Neutrophil (primary cell): Measurements from ENCODE around the gene ADAMTS6.

ENCODE experiments used
- H3K27ac ChIP-seq: fragments of 200-600 bp; sonication (generic); 2 replicates; pipeline ENCODE4 v1.5.1; 2016; ENCODE audit warnings: mild to moderate bottlenecking, moderate library complexity
- H3K27me3 ChIP-seq: fragments of 200-600 bp; sonication (generic); 2 replicates; pipeline ENCODE4 v1.6.0; 2016; ENCODE audit warnings: mild to moderate bottlenecking
- H3K36me3 ChIP-seq: fragments of 200-600 bp; sonication (generic); 2 replicates; pipeline ENCODE4 v1.5.1; 2017
- H3K4me1 ChIP-seq, 2 experiments: fragments of 200-600 bp in 1 of 2; sonication (generic) in 1 of 2; 1 replicate in 1 of 2; 2 replicates in 1 of 2; pipeline versions ENCODE4 v1.5.1 to v1.6.1; 2013 to 2016; ENCODE audit warnings: low read depth in 1 of 2, low read length in 1 of 2, mild to moderate bottlenecking in 1 of 2, moderate library complexity in 1 of 2; ENCODE audit not compliant: control insufficient read depth in 1 of 2, insufficient read depth in 1 of 2
- H3K4me3 ChIP-seq, 2 experiments: fragments of 200-600 bp in 1 of 2; sonication (generic) in 1 of 2; 1 replicate in 1 of 2; 2 replicates in 1 of 2; pipeline ENCODE4 v1.5.1; 2013 to 2016; ENCODE audit warnings: low read depth in 1 of 2, low read length in 1 of 2, mild to moderate bottlenecking in 1 of 2, moderate library complexity in 1 of 2
- H3K9me3 ChIP-seq: fragments of 200-600 bp; sonication (generic); 2 replicates; pipeline ENCODE4 v1.5.1; 2016
- TF ChIP-seq, protein P1 (sequence below): fragments of 200-600 bp; sonication (generic); IDR thresholded peaks from 2 replicates; pipeline ENCODE4 v1.5.1; 2016; ENCODE audit warnings: antibody characterized with exemption

Gene ADAMTS6

GRCh38 chr5:65305913-65306312, 175.8 kb downstream of the ADAMTS6 start:
- Histone ChIP-seq H3K9me3 (no peaks in the 10 kb centered on the region), H3K4me3 (no peak overlapping the region), H3K27ac (no peak overlapping the region), H3K36me3 (no peaks in the 10 kb centered on the region), H3K4me1 (no peaks in the 10 kb centered on the region), H3K27me3 (no peaks in the 10 kb centered on the region)
- TF ChIP-seq, protein P1, sequence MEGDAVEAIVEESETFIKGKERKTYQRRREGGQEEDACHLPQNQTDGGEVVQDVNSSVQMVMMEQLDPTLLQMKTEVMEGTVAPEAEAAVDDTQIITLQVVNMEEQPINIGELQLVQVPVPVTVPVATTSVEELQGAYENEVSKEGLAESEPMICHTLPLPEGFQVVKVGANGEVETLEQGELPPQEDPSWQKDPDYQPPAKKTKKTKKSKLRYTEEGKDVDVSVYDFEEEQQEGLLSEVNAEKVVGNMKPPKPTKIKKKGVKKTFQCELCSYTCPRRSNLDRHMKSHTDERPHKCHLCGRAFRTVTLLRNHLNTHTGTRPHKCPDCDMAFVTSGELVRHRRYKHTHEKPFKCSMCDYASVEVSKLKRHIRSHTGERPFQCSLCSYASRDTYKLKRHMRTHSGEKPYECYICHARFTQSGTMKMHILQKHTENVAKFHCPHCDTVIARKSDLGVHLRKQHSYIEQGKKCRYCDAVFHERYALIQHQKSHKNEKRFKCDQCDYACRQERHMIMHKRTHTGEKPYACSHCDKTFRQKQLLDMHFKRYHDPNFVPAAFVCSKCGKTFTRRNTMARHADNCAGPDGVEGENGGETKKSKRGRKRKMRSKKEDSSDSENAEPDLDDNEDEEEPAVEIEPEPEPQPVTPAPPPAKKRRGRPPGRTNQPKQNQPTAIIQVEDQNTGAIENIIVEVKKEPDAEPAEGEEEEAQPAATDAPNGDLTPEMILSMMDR: no peak

DNA sequence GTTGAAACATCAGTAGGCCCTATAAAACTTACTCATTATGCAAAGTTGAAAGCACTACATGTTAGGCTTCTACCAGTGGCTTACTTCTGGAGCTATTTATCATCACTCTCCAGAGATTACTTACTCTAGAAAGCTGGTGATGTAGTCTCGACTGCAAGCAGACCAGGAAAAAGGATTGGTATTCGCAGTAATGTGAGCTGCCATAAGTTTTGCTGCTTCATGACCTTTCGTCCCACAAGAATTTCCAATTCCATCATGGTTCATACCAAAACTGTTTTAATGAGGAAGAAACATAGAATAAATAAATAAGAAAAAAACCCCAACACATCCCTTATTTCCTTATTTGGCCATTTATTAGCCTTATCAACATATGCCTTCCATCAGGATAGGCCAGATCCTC, 181.9 kb downstream of the ADAMTS6 start:
- H3K9me3 ChIP-seq: no peaks in the 10 kb centered on the region
- H3K4me3 ChIP-seq: no peak overlapping the region
- H3K4me1 ChIP-seq: no peaks in the 10 kb centered on the region
- no peaks in the 10 kb centered on the region for H3K36me3 ChIP-seq
- no peaks in the 10 kb centered on the region for H3K27me3 ChIP-seq
- H3K27ac ChIP-seq: no peak overlapping the region
- TF ChIP-seq, protein P1: no peak

- no peak overlapping the region for H3K27ac ChIP-seq
- no peaks in the 10 kb centered on the region for H3K4me1 ChIP-seq
- H3K4me3 ChIP-seq: no peak overlapping the region
- TF ChIP-seq, protein P1: no peak
- no peaks in the 10 kb centered on the region for H3K9me3 ChIP-seq
- no peaks in the 10 kb centered on the region for H3K27me3 ChIP-seq
- no peaks in the 10 kb centered on the region for H3K36me3 ChIP-seq
These were observed 185.7 kb downstream of the ADAMTS6 start for GRCh38 chr5:65296067-65296466.

GRCh38 chr5:65292196-65292595, 189.5 kb downstream of the ADAMTS6 start:
- H3K9me3 ChIP-seq: no peaks in the 10 kb centered on the region
- no peak overlapping the region for H3K4me3 ChIP-seq
- no peaks in the 10 kb centered on the region for H3K27me3 ChIP-seq
- no peaks in the 10 kb centered on the region for H3K36me3 ChIP-seq
- no peak overlapping the region for H3K27ac ChIP-seq
- TF ChIP-seq, protein P1: no peak
- H3K4me1 ChIP-seq: no peaks in the 10 kb centered on the region

DNA sequence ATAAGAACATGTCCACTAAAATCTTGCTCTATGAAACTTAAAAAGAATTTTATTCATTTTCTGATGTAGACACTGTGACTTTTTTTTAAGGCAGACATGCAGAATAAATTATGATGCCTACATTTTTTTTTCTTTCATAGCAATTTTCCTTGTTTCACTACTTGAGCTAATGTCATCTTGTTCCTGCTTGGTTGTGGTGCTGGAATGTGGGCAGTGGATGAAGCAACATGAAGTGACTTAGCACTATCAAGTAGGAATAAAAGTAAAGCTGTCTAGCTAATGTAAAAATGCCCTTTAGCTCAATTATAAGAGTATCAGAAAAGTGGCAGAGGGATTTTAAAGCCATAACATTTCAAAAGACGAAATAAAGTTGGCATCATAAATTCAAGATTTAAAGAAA, 191.0 kb downstream of the ADAMTS6 start:
- H3K9me3 ChIP-seq: no peaks in the 10 kb centered on the region
- TF ChIP-seq, protein P1: no peak
- H3K27me3 ChIP-seq: no peaks in the 10 kb centered on the region
- H3K4me1 ChIP-seq: no peaks in the 10 kb centered on the region
- no peaks in the 10 kb centered on the region for H3K36me3 ChIP-seq
- H3K27ac ChIP-seq: no peak overlapping the region
- H3K4me3 ChIP-seq: no peak overlapping the region

DNA sequence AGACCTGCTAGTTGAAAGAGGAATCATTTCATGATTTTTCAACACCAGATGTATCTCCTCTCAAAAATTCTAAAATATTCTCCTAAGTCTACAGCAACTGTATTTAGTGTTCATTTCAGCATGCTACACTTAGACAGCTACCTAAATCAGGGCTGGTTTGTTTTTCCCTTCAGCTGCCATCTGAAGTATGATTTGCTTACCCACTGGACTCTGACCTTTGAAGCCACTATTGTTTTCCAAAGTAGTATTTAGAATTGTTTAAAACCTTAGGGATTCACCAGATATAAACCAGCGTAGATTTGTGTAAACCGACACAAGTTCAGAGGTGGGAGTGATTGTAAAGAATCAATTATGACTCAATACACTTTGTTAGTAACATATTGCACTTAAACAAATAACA, 193.1 kb downstream of the ADAMTS6 start:
- Histone ChIP-seq H3K36me3 (no peaks in the 10 kb centered on the region), H3K4me1 (no peaks in the 10 kb centered on the region), H3K27me3 (no peaks in the 10 kb centered on the region), H3K4me3 (no peak overlapping the region), H3K9me3 (no peaks in the 10 kb centered on the region), H3K27ac (no peak overlapping the region)
- TF ChIP-seq, protein P1: no peak
